ENCODE data around the gene IPO4.

- TF ChIP-seq, protein P1, sequence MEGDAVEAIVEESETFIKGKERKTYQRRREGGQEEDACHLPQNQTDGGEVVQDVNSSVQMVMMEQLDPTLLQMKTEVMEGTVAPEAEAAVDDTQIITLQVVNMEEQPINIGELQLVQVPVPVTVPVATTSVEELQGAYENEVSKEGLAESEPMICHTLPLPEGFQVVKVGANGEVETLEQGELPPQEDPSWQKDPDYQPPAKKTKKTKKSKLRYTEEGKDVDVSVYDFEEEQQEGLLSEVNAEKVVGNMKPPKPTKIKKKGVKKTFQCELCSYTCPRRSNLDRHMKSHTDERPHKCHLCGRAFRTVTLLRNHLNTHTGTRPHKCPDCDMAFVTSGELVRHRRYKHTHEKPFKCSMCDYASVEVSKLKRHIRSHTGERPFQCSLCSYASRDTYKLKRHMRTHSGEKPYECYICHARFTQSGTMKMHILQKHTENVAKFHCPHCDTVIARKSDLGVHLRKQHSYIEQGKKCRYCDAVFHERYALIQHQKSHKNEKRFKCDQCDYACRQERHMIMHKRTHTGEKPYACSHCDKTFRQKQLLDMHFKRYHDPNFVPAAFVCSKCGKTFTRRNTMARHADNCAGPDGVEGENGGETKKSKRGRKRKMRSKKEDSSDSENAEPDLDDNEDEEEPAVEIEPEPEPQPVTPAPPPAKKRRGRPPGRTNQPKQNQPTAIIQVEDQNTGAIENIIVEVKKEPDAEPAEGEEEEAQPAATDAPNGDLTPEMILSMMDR (IDR thresholded peaks at IDR 0.05; ENCODE audit: insufficient read depth, low read length), result no peak
- TF ChIP-seq REST (IDR thresholded peaks at IDR 0.05; ENCODE audit: insufficient replicate concordance, low read depth) (no peak), GABPA (IDR thresholded peaks at IDR 0.05; ENCODE audit: low read depth) (no peak), POLR2AphosphoS5 (IDR thresholded peaks at IDR 0.05; ENCODE audit: low read depth) (no peak)
Measured at GRCh38 chr14:24238123-24238522, 49.5 kb upstream of the IPO4 start.

Measured in HL-60 (cell line).